Glutamatergic neuron (in vitro differentiated cells): ENCODE data around the gene HCAR1. TPM values are rescaled to one million over a fixed set of nuclear protein-coding genes. Genes with fewer than 3 reads are reported as not detected.
"Not testable (repeated sequence)": the region's sequence is repeated elsewhere in the genome, so short reads cannot be mapped to it uniquely, and the experiment has no call there.

Experiments
- DNase-seq: peaks from one replicate; pipeline ENCODE4 v3.0.0; 2022
- H3K27ac Mint-ChIP-seq: one replicate; pipeline ENCODE4 v1.8.0; 2020; ENCODE audit warnings: mild to moderate bottlenecking, mixed read lengths, inconsistent platforms; ENCODE audit not compliant: unreplicated experiment
- H3K27me3 Mint-ChIP-seq: one replicate; pipeline ENCODE4 v1.8.0; 2020; ENCODE audit warnings: mild to moderate bottlenecking, moderate library complexity, mixed read lengths, inconsistent platforms; ENCODE audit not compliant: unreplicated experiment
- H3K36me3 Mint-ChIP-seq: one replicate; pipeline ENCODE4 v1.8.0; 2020; ENCODE audit warnings: mild to moderate bottlenecking, mixed read lengths, inconsistent platforms; ENCODE audit not compliant: unreplicated experiment
- H3K4me1 Mint-ChIP-seq: one replicate; pipeline ENCODE4 v1.8.0; 2020; ENCODE audit warnings: mild to moderate bottlenecking, low read depth, mixed read lengths, inconsistent platforms; ENCODE audit not compliant: unreplicated experiment
- H3K4me3 Mint-ChIP-seq: one replicate; pipeline ENCODE4 v1.8.0; 2020; ENCODE audit warnings: mild to moderate bottlenecking, mixed read lengths, inconsistent platforms; ENCODE audit not compliant: unreplicated experiment
- H3K9me3 Mint-ChIP-seq: one replicate; pipeline ENCODE4 v1.8.0; 2020; ENCODE audit warnings: mild to moderate bottlenecking, moderate library complexity, mixed read lengths, inconsistent platforms; ENCODE audit not compliant: unreplicated experiment
- CTCF ChIP-seq: fragments of 200-600 bp; sonication (generic); IDR thresholded peaks from one replicate; pipeline ENCODE4 v1.5.0; 2021; ENCODE audit not compliant: partially characterized antibody, unreplicated experiment
- total RNA-seq: library from RNA; stranded (reverse); fragmentation: NEBNext Ultra II Directional; extraction: Animal tissue kit (Norgen Biotek cat#: 25700); gene quantifications from one replicate; pipeline ENCODE4 v1.2.1, GENCODE V29; 2021; ENCODE audit not compliant: unreplicated experiment

The HCAR1 gene
- total RNA-seq, 1 donor from 2014 or later = not detected

- TF ChIP-seq CTCF = no peak
- Mint-ChIP-seq H3K36me3 (no peaks in the 10 kb centered on the region), H3K27ac (no peak overlapping the region), H3K4me1 (no peaks in the 10 kb centered on the region), H3K4me3 (no peak overlapping the region), H3K9me3 (no peaks in the 10 kb centered on the region), H3K27me3 (peaks cover 1% of the 10 kb centered on the region)
- DNase-seq = no peak
These were observed 9.5 kb downstream of the HCAR1 start for GRCh38 chr12:122721057-122721545.

GRCh38 chr12:122716658-122717057, 14.0 kb downstream of the HCAR1 start, which contains the start of gene HCAR3:
TSS of gene HCAR3 (minus strand) at chr12:122716811. CDS start at chr12:122716737, 74 bp downstream.
- not testable (repeated sequence) for H3K4me3 Mint-ChIP-seq, H3K9me3 Mint-ChIP-seq, H3K27ac Mint-ChIP-seq, H3K36me3 Mint-ChIP-seq, DNase-seq, H3K4me1 Mint-ChIP-seq, H3K27me3 Mint-ChIP-seq

- H3K4me1 Mint-ChIP-seq, H3K27ac Mint-ChIP-seq, DNase-seq, H3K4me3 Mint-ChIP-seq, H3K36me3 Mint-ChIP-seq, H3K9me3 Mint-ChIP-seq, H3K27me3 Mint-ChIP-seq: not testable (repeated sequence)
These were observed 15.4 kb downstream of the HCAR1 start for GRCh38 chr12:122715211-122715610.

- not testable (repeated sequence) for H3K27me3 Mint-ChIP-seq, DNase-seq, H3K4me3 Mint-ChIP-seq, H3K4me1 Mint-ChIP-seq, H3K36me3 Mint-ChIP-seq, H3K27ac Mint-ChIP-seq, H3K9me3 Mint-ChIP-seq
These were observed 17.0 kb downstream of the HCAR1 start for GRCh38 chr12:122713491-122714188.

GRCh38 chr12:122711266-122711665, 19.4 kb downstream of the HCAR1 start:
- H3K4me3 Mint-ChIP-seq, H3K27me3 Mint-ChIP-seq, DNase-seq, H3K36me3 Mint-ChIP-seq, H3K27ac Mint-ChIP-seq, H3K9me3 Mint-ChIP-seq, H3K4me1 Mint-ChIP-seq: not testable (repeated sequence)

- DNase-seq, H3K27ac Mint-ChIP-seq, H3K36me3 Mint-ChIP-seq, H3K4me3 Mint-ChIP-seq, H3K4me1 Mint-ChIP-seq, H3K27me3 Mint-ChIP-seq, H3K9me3 Mint-ChIP-seq: not testable (repeated sequence)
These were observed 20.3 kb downstream of the HCAR1 start for GRCh38 chr12:122710341-122710740.

- not testable (repeated sequence) for H3K4me1 Mint-ChIP-seq, H3K27me3 Mint-ChIP-seq, DNase-seq, H3K36me3 Mint-ChIP-seq, H3K27ac Mint-ChIP-seq, H3K4me3 Mint-ChIP-seq, H3K9me3 Mint-ChIP-seq
These were observed 21.4 kb downstream of the HCAR1 start for GRCh38 chr12:122709287-122709686.

- DNase-seq, H3K9me3 Mint-ChIP-seq, H3K4me3 Mint-ChIP-seq, H3K36me3 Mint-ChIP-seq, H3K4me1 Mint-ChIP-seq, H3K27ac Mint-ChIP-seq, H3K27me3 Mint-ChIP-seq: not testable (repeated sequence)
These were observed 26.8 kb downstream of the HCAR1 start for GRCh38 chr12:122703841-122704240.

- not testable (repeated sequence) for H3K4me1 Mint-ChIP-seq, H3K27ac Mint-ChIP-seq, H3K9me3 Mint-ChIP-seq, H3K27me3 Mint-ChIP-seq, H3K36me3 Mint-ChIP-seq, DNase-seq, H3K4me3 Mint-ChIP-seq
These were observed 27.6 kb downstream of the HCAR1 start, which contains the start of gene HCAR2 for GRCh38 chr12:122702890-122703611. TSS of gene HCAR2 (minus strand) at chr12:122703357. CDS start at chr12:122703283, 74 bp downstream.

- not testable (repeated sequence) for H3K27ac Mint-ChIP-seq, H3K36me3 Mint-ChIP-seq, H3K27me3 Mint-ChIP-seq, DNase-seq, H3K4me1 Mint-ChIP-seq, H3K9me3 Mint-ChIP-seq, H3K4me3 Mint-ChIP-seq
These were observed 29.2 kb downstream of the HCAR1 start for GRCh38 chr12:122701481-122701880.

- H3K4me3 Mint-ChIP-seq, DNase-seq, H3K27me3 Mint-ChIP-seq, H3K9me3 Mint-ChIP-seq, H3K27ac Mint-ChIP-seq, H3K36me3 Mint-ChIP-seq, H3K4me1 Mint-ChIP-seq: not testable (repeated sequence)
These were observed 30.5 kb downstream of the HCAR1 start for GRCh38 chr12:122700038-122700710.
